ENCODE measurements around the gene LHX1. TPM values are rescaled to one million over a fixed set of nuclear protein-coding genes. Genes with fewer than 3 reads are reported as not detected.

LHX1 gene
- total RNA-seq, 1 donor from 2014 or later, result not detected

GRCh38 chr17:36992701-36993100, 55.4 kb downstream of the LHX1 start:
- Histone ChIP-seq H3K4me1 (no peaks in the 10 kb centered on the region), H3K27ac (no peak overlapping the region), H3K27me3 (no peaks in the 10 kb centered on the region), H3K4me3 (no peak overlapping the region), H3K9me3 (no peaks in the 10 kb centered on the region), H3K36me3 (peaks cover 77% of the 10 kb centered on the region)
- intact Hi-C loops (cut with DNase I), result no loop called here
- no peak for TF ChIP-seq CTCF (IDR thresholded peaks at IDR 0.05)
- DNase-seq (no peak), ATAC-seq (no peak)

GRCh38 chr17:36993227-36993626, 56.0 kb downstream of the LHX1 start:
- Histone ChIP-seq H3K9me3 (no peaks in the 10 kb centered on the region), H3K27me3 (no peaks in the 10 kb centered on the region), H3K4me3 (no peak overlapping the region), H3K27ac (no peak overlapping the region), H3K36me3 (peaks cover 75% of the 10 kb centered on the region), H3K4me1 (no peaks in the 10 kb centered on the region)
- ATAC-seq (no peak), DNase-seq (no peak)
- TF ChIP-seq CTCF (IDR thresholded peaks at IDR 0.05), result no peak
- intact Hi-C loops (cut with DNase I), result no loop called here

Other genes with a start within 250 kb of the LHX1 start
- 42.8 TPM for gene AATF, start 11.5 kb downstream of the LHX1 start, total RNA-seq

Data from upper lobe of right lung (tissue), 1 donor.